AG09319 (cell line): ENCODE results near the gene TLR4.

Experiments used
- DNase-seq: peaks from one replicate; pipeline ENCODE4 v3.0.0-alpha.2; 2010; ENCODE audit warnings: low read depth; ENCODE audit errors: extremely low read depth
- TF ChIP-seq, protein P1 (sequence below): IDR thresholded peaks from 2 replicates; pipeline ENCODE4 v1.5.1; 2011; ENCODE audit warnings: low read depth, mild to moderate bottlenecking, inconsistent platforms, low read length, moderate library complexity

The TLR4 gene

DNA sequence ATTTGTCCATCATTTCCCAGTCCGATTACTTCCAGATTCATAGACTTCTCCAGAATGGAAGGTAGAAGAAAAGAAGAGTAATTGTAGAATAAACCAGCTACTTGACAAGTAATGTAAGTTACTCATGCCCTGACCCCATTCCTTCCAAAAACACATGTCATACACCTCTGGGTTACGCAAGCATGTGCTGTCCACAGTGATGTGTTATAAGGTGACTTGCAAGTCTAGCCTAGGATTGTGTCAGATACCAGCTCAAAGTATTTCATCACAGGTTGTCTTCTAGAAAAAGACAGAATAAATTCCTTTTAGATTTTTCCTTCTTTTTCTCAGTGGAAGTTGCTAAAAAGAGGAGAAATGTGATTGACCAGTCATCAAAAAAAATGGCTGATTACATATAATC is 8.0 kb upstream of the TLR4 start:
- TF ChIP-seq, protein P1, sequence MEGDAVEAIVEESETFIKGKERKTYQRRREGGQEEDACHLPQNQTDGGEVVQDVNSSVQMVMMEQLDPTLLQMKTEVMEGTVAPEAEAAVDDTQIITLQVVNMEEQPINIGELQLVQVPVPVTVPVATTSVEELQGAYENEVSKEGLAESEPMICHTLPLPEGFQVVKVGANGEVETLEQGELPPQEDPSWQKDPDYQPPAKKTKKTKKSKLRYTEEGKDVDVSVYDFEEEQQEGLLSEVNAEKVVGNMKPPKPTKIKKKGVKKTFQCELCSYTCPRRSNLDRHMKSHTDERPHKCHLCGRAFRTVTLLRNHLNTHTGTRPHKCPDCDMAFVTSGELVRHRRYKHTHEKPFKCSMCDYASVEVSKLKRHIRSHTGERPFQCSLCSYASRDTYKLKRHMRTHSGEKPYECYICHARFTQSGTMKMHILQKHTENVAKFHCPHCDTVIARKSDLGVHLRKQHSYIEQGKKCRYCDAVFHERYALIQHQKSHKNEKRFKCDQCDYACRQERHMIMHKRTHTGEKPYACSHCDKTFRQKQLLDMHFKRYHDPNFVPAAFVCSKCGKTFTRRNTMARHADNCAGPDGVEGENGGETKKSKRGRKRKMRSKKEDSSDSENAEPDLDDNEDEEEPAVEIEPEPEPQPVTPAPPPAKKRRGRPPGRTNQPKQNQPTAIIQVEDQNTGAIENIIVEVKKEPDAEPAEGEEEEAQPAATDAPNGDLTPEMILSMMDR: no peak
- no peak for DNase-seq

DNA sequence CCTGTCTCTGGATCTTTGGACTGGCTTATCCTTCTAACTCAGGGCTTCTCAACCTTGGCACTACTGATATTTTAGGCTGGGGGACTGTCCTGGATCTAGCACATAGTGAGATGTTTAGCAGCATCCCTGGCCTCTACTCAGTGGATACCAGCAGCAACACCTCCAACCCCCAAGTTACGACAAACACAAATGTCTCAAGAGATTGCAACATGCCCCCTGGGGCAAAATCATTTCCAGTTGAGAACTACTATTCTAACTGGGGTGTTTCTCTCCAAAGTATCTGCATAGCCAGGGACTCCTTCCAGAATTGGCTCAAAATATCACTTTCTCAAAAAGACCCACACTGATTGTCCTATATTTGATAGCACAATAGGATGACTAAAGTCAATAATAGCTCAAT is 7.2 kb upstream of the TLR4 start:
- no peak for DNase-seq
- TF ChIP-seq, protein P1: no peak

DNA sequence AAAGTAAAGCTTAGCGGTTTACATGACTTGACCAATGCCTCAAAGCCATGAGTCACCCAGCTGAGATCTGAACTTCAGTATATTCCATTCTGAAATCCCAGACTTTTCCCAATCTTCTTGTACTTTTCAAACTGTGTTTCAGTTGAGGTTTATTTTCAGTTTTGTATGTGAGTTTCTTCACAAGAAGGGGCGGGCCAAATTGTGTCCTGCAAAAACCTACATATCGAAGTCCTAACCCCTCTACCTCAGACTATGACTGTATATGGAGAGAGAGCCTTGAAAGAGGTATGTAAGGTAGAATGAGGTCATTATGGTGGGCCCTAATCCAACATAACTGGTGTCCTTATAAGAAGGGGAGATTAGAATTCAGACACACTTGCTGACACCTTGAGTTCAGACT is 666 bp upstream of the TLR4 start:
- TF ChIP-seq, protein P1: no peak
- DNase-seq: no peak

DNA sequence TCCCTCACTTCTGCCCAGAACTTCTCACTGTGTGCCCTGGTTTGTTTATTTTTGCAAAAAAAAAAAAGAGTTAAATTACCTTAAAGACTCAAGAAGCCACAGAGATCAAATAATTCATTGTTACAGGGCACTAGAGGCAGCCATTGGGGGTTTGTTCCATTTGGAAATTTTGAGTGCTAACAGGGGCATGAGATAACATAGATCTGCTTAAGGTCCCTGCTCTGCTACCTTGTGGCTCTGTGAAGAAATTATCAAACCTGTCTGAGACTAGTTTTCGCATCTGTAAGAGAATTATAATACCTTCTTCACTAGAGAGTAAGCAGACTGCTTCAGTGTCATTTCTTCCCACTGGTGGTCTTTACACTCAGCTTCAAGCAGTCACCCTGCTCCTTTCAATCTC is 394 bp downstream of the TLR4 start:
- no peak for DNase-seq

DNA sequence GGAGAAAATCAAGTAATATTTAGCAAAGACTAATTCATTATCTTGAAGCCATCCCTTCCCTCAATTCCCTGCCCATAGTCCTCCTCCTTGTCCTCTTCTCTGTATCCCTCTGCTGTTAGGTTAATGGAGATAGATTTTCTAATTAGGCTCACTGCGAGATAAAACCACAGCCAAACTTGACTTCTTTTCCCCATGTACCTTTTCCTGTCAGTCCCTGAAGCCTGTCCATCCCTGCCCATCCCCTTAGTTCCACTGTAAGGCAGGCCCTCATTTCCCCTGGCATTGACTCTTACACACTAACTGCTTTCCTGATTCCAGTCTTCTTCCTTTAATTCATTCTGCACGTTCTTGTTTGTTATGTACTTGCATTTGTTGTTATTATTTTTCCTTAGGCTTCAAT is 1.2 kb downstream of the TLR4 start:
- DNase-seq: no peak
- TF ChIP-seq, protein P1: no peak

More for the DNA sequence above, 394 bp downstream of the TLR4 start:
- TF ChIP-seq, protein P1: no peak

DNA sequence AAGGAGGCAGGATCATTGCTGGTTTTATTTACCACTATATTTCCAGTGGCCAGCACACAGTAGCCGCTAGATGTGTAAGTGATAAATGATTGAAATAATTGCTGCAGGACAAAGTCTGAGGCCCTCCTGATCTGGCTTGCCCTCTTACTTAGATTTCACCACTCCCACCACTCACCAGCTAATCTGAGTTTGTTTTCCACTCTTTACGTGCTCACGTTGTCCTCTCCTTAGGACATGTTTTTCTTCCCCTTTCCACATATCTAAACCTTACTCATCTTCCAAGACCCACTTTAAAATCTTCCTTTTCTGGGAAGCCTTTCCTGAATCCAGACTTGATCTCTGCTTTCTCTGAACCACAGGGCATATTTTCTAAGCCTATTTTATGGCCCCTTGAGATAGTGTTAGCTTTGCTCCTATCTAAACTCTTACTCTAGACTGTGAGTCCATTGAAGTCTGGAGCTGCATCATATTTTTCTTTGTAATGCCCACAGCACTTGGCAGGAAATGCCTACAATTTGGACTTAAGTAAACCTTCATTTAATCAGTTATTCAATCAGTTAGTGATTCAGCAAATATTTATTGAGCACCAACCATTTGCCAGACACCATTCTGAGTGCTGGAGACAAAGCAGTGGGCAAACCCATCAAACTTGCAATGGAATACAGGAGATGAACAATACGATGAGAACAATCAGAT is 2.4 kb downstream of the TLR4 start:
- TF ChIP-seq, protein P1: no peak
- no peak for DNase-seq

DNA sequence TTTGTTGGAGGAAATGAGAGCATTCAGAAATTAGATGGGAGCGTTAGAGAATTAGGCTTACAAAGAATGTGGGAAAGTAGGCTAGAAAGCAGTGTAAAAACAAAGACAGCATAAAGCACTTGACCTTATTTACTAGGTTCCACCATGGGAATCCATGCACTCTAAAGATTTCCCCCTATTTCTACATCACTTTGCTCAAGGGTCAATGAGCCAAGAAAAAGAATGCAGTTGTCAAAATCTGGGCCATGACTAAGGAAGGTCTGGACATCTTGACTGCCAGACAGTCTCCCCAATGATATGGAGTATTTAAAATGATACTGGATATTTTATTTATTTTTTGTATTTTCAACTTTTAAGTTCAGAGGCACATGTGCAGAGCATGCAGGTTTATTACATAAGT is 3.4 kb downstream of the TLR4 start:
- no peak for DNase-seq
- TF ChIP-seq, protein P1: no peak
